Stimulated activated CD8-positive, alpha-beta memory T cell treated with anti-CD3 and anti-CD28 coated beads, Interleukin-2, amount 100 ng/mL, for 48 hours (primary cell): ENCODE measurements around the gene OSBPL5.

ENCODE experiments used
- DNase-seq, 2 donors: peaks; one replicate each; pipeline ENCODE4 v3.0.0-alpha.2; 2020; ENCODE audit warnings: low read depth in 2 of 2

OSBPL5 gene

DNA sequence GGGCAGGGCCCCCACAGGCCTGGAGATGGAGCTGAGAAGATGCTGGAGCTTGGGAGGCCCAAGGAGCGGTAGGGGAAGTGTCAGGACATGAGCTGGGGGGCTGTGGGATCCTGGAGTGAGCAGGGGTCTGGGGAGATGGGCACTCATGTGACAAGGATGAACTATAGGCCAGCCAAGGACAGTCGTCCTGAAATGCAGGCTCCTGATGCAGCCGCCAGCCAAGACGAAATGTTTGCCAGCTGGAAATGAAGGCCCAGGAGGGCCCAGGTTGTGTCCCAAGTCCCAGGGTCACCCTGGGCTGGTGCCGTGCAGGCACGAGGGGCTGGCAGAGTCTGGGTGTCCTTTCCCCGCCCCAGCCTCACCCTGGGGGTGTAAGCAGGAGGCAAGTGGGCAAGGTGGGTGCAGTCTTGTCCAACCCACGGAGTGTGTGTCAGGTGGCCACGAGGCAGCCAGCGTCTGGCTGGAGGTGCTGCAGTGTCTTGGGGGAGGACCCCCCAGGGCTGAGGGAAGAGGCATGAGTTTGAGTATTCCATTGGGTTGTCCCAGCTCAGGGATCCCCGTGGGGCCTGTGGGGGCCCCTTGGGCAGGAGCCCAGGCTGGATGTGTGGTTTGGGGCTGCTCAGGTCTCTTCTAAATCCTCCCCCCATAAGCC lies 32.1 kb upstream of the OSBPL5 start:
- DNase-seq: no peak

DNA sequence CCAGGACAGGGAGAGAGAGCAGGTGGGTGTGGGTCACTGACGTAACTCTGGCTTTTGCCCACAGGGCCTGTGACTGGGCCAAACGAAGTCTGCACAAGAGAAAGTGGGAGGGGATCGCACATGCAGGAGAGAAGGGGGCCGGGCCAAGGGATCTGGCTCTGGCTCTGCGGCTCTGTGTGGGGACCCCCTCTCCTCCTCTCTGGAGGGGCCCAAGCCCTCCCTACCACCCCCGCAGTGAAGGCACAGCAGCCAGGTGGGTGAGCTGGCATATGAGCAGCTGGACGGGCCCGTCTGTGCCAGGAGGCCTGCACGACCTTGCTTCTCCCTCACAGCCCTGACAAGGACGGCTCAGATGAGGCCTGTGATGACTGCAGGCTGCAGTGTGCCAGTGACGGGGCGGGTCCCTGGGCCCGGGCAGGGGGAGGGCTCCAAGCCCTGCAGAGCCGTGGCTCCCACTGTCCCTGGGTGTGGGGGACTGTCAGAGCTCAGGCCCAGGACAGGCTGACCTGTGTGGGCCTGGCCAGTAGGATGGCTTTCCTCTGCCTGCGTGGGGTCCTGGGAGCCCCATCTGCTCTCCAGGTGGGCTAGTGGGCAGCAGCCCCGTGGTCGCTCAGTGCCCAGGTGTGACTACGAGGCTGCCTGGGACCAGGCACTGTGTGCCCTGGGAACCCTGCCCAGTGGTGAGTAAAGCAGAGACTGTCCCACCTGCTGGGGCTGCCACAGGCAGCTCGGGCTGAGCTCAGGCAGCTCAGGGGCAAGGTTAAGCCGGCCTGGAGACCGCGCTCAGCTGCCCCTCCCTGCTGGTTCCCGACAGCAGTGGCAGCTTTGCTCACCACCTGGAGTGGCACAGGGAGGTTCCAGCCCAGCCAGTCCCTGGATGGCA lies 31.3 kb upstream of the OSBPL5 start:
- DNase-seq: no peak

DNA sequence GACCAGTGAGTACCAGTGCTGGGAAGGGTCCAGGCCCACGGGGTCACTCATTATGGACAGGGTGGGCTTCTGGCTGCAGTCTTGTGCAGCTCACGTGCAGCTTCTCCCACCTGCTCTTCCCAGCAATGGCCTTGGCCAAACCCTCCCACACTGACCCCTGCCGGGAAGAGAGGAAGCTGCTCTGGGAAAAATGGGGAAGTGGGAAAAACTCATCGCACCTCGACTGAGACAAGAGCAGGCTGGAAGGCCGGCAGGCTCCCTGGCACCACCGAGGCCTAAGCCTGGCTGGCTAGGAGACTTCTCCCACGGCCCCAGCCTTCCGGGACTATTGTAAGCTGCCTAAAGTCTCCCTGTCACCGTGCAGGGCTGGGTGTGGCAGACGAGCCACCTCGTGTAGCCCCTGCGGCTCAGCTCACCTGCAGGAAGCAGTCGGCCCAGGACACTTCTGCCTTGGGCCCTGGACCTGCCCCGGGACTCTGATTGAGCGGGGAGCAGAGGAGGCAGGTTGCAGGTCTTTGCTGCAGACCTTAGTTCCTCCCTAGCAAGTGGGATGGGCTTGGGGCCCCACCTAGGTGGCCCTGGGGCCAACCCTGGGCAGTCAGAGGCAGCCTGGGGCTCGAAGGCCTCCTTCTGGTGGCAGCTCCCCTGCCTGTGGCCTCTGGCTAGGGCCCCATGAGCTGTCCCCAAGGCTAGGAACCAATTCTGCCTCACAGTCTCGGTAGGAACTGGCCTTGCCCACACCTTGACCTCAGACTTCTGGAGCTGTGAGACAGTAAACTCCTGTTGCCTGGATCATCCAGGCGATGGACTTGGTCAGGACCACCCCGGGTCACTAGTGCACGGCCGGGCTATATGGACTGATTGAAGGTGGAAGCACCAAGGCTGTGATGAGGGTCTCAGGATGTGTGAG lies 30.4 kb upstream of the OSBPL5 start:
- DNase-seq: no peak

DNA sequence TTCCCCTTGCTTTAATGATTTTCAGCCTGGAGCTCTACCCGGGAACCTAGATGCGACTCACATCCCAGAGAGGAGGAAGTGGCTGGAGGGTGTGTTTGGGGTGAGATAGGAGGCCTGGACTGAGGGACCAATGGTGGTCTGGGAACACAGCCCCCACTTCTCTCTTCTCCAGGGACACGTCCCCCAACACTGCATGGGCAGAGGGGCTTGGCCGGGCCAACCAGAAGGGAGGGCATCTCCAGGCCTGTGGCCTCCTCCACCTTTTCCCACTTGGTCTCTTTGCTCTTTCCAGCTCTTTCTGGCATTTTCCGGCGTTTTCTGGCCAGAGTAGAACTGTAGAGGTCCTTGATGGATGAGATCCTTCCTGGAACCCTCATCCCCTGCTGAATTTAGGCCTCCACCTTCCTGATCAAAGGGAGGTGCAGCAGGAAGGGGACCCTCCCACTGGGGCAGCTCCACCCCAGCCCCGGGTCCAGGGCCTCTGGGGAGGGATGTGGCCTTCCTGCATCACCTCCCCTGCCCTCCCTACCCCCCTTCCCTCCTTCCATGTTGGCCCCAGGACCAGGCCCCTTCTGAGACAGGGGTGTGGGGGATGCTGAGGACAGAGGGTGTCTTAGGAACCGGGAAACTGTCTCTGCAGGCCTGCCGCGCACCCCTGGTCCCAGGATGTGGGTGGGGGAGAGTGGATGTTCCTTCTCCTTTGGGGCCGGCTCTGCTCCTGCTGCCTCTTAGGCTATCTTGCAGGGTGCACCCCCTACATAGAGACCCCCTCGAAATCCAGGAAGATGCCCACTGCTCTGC lies 29.1 kb upstream of the OSBPL5 start:
- DNase-seq: no peak

DNA sequence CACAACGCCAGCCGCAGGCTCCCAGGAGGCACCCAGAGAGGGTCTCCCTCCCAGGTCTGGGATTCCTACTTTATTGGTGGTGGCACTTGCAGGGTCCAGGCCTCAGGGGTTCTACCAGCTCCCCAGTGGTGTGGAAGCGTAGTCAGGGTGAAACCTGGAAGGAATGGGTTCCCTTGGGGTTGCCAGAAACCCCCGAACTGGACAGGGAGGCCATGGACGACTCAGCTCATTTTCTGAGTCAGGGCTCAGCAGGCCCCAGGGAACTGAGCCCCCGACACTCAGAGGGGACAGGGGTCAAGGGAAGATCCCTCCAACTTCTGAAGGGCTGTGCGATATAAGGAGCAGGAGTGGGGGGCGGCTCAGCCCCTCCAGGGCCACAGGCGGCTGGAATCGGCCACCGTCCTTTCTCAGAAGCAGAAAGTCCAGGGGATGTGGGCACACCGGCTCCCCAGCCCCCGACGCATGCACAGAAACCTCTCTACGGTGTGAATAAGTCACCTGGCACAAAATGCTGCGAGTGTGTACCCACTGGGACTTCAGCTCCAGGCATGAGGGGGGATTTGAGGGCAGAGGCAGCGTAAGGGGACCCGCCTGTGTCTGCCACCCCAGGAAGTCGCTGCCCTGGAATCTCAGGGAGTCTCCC lies 28.4 kb upstream of the OSBPL5 start:
- DNase-seq: no peak

DNA sequence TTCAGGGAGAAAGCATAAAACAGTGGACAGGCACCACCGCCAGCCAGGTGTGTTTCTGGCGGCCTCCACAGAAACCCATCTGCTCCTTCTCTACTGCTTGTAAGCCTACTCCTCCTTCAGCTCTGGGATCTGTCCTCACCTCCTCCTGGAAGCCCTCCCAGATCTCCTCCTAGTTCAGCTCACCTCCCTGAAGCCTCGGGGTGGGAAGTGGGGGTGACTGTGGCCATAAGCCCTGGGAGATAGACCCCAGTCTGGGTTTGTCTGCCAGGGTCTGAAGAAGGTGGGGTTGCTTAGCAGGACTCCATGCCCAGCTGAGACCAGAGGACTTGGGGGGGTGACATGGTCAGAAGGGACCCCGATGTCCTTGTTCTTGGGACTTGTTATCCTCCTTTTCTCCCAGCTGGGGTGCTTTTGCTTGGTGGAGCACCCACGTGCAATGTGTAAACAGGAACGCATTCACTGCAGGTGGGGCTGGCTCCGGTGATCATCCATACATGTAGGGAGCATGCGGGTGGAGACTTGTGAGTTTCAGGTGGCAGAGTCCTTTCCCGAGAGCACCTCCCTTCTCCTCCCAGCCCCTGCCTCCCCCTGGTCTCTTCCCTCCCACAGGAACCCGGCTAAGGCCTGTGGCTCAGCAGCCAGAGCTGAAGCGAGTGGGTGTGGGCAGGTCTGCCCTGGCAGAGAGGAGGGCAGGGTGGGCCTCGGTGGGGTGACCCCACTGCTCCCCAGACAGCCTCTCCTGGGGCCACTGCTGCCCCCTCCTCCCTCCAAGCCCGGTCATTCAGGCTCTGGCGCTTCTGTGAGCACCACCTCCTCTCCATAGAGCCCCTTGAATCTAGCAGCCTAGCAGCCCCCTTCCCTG lies 27.6 kb upstream of the OSBPL5 start:
- no peak for DNase-seq

DNA sequence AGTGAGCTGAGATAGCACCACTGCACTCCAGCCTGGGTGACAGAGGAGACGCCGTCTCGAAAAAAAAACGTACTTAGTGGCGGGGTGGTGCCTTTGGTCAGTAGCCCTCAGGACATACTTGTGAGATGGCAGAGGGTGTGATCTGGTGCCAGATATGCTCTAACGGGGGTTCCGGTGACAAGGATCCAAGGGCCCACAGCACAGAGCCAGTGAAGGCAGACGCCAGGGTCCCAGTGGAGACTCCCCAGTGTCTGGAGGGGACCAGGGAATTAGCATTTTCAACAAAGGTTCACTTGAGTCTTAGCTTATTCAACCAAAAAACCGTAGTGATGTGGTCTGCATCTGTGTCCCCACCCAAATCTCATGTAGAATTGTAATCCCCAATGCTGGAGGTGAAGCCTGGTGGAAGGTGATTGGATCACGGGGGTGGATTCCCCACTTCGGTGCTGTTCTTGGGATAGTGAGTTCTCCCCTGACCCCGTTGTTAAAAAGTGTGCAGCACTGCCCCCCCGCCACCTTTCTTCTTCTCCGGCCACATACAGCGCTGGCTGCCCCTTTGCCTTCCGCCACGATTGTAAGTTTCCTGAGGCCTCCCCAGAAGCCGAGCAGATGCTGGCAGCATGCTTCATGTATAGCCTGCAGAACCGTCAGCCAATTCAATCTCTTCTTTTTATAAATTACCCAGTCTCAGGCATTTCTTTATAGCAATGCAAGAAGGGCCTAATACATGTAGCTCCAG lies 26.6 kb upstream of the OSBPL5 start:
- DNase-seq: no peak

DNA sequence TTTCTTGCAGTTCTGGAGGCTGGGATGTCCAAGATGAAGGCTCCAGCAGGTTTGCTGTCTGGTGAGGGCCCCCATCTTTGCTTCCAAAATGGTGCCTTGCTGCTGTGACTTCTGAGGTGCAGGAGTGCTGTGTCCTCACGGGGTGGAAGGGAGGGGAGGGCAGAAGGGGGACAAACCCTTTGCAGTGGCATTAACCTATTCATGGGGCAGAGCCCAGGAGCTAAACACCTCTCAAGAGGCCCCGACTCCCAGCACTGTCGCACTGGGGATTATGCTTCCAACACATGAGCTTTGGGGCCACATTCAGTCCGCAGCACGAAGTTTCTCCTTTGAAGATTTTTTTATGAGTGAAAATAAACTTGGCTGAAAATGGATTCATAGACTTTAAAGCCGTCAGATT lies 25.5 kb upstream of the OSBPL5 start:
- no peak for DNase-seq

DNA sequence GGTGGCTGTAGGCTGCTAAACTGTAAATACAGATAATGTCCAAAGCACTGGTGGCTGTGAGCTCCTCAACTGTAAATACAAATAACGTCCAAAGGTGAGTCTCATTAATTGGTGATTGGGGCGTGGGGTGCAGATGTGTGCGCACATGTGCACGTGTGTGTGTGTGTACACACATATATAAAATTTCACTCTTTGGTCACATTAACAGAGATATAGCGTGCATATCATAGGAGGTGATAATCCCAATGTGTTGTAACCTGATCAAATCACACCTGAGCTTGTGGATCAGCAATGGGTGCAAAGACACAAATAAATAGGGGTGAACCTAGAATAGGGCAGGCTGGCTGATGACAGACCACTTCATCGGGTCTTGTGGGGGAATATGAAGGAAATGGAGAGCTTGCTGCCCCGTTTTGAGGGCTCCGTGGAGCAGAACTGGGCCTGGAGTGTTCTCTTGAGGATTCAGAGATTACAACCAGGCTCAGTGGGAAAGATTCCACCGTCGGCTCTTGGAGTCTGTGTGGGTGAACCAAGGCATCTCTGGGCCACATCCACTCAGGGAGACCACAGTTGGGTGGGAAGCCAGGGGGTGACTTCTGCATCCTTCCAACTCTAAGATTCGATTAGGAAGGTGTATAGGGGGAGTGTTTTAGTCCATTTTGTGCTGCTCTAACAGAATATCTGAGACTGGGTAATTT lies 24.9 kb upstream of the OSBPL5 start:
- no peak for DNase-seq

DNA sequence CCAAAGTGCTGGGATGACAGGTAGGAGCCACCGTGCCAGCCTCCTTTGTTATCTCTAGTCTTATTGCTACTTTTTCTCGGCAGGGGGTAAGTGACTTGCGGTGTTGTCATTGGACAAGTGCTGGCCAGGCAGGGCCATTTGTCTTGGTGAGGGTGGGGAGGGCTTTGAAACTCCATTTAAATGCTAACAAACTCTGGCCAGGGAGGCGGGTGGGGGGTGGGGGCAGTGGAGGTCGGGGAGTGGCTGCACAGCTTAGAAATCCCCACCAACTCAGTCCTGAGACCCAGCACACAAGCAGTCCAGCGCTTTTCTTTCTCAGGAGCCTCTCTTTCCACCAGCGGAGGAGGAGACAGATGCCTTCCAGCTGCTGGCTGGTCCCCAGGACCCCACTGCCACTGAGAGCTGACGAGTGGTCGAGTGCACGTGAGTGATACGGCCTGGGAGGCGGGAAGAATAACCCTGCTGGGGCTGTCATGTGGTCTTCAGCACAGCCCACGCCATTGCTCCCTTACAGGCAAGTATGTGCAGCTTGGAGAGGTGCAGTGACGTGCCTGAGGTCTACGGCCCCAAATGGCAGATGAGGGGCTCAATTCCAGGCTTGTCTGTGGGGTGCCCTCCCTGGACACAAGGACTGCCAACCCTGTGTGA lies 24.2 kb upstream of the OSBPL5 start:
- DNase-seq: no peak

DNA sequence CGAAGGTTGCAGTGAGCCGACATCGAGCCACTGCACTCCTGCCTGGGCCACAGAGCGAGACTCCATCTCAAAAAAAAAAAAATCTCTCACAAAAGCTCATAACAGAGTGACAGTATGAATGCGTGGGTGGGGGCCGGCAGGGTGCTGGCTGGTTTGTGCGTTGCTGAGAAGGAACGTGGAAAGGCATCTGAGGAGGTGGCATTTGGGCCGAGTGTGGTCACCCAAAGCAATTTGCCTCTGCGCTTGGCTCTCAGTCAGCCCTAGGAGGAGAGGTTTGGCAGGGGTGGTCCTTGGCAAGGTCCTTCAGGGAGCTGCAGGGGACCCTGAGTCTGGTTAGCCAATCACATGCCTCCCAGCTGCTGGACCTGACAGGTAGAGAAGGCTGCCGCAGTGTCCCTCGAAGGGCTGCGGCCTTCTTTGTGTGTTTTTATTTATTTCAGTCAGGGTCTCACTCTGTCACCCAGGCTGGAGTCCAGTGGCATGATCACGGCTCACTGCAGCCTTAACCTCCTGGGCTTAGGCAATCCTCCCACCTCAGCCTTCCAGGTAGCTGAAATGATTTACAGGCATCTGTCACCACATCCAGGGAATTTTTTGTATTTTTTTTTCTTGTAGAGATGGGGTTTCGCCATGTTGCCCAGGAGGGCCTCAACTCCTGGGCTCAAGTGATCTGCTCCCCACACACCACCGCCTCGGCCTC lies 23.5 kb upstream of the OSBPL5 start:
- DNase-seq: no peak

DNA sequence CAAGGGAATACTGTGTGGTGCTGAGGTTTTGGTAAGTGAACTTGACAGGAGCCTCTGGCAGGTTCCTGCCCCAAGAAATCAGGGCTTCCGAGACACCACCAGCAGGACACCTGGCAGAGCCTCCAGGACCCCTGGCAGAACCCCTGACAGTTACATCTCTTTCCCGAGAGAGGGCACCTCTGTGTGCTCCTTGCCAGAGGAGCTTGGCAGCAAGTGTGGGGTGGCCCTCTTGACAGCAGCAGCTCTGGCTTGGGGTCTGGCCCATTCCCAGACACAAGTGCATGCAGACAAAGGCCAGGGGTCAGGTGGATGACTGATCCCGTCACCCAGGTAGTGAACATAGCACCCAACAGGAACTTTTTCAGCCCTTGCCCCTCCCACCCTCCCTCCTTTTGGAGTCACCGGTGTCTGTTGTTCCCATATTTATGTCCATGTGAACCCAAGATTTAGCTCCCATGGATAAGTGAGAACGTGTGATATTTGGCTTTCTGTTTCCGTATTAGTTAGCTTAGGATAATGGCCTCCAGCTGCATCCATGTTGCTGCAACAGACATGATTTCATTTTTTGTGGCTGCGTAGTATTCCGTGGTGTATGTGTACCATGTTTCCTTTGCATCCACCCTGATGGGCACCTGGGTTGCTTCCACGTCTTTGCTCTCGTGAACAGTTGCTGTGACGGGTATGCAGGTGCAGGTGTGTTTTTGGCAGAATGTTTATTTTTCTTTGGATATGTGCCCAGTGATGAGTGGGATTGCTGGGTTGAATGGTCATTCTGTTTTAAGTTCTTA lies 21.2 kb upstream of the OSBPL5 start:
- DNase-seq: no peak

DNA sequence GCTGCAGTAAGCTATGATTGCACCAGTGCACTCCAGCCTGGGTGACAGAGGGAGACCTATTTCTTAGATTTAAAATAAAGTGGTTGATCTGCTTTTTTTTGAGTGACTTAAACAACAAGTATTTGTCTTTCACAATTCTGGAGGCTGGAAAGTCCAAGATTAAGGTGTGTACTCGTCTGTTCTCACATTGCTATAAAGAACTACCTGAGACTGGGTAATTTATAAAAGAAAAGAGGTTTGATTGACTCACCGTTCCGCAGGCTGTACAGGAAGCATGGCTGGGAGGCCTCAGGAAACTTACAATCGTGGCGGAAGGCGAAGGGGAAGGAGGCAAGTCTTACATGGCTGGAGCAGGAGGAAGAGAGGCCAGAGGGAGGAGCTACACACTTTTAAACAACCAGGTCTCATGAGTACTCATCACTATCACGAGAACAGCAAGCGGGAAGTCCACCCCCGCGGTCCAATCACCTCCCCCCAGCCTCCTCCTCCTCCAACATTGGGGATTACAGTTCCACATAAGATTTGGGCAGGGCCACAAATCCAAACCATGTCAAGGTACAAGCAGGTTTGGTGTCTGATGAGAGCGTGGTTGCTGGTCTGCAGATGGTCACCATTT lies 19.7 kb upstream of the OSBPL5 start:
- no peak for DNase-seq

DNA sequence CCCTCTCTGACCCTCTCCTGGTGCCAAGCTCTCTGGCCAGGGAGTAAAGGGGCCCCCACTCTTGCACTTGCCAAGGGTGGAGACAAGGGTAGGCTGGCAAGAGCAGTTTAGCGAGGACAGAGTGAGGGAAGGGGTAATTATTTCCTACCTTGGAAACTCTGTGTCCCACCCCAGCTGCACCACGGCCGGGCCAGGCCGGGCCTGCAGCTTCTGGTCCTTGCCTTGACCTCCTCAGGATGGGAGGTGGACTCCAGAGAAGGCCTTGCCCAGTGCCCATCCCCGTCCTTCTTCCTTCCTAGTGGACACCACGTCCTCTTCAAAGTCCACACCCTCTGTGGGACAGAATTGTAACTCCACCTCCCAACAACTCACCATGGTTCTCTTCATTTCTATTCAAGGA lies 18.4 kb upstream of the OSBPL5 start:
- DNase-seq: no peak

DNA sequence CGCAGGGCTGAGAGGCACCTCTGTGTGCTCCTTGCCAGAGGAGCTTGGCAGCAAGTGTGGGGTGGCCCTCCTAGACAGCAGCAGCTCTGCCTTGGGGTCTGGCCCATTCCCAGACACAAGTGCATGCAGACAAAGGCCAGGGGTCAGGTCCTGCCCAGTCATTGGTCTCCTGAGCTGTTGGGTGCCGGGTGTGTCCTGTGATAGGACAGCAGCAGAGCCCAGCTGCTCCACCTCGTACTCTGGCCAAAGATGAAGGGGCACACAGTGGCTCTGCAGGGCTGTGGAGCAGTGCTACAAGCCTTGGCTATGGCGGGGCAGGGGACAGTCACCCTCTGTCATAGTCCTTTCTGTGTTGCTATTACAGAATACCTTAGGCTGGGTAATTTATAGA lies 17.3 kb upstream of the OSBPL5 start:
- no peak for DNase-seq

DNA sequence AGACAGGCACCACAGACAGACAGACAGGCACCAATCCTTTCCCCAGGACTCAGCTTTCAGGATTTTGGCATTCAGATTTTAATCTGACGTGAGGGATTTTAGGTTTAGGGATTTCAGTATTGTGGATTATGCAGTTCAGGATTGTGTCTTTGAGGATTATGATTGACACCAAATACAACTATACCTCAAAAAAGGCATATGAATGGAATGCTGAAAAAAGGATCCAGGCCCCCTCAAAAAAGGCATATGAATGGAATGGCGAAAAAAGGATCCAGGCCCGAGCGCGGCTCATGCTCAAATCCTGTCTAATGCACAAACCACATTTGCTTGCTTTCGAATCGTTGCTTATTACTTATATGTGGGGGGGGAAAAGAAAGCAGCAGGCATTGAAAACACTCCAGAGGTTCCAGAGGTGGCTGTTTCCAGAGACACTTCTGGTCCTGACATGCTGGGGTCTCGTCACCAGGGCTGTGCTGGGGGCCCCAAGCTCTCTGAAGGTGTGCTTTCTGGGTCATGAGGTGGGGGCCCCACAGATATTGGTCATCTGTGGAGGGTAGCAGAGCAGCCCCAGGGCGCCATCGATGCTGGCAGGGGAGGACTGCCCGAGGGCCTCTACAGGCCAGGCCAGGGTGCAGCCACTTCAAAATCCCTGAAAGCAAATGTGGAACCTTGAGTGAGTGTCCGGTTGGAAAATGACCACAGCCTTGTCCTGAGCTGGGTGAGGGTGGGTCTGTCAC lies 16.8 kb upstream of the OSBPL5 start:
- no peak for DNase-seq
